ENCODE data around the gene PBX1.

DNA sequence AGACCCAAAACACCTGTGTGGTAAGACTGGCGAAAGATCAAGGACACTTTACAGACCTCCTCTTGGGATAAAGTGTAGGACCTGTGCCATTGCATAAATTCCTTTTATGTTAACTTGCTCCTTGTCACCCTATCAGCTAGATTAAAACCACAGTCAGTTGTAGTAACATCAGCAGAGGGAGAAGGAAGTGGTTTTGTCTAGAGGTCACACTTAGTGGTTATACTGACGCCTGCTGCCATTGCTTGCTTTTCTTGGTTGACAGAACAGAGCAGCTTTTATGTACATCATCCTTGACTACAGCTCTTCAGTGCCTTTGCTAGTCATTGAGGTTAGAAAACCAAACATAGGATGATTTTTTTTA lies 101.4 kb downstream of the PBX1 start:
- TF ChIP-seq, protein P1, sequence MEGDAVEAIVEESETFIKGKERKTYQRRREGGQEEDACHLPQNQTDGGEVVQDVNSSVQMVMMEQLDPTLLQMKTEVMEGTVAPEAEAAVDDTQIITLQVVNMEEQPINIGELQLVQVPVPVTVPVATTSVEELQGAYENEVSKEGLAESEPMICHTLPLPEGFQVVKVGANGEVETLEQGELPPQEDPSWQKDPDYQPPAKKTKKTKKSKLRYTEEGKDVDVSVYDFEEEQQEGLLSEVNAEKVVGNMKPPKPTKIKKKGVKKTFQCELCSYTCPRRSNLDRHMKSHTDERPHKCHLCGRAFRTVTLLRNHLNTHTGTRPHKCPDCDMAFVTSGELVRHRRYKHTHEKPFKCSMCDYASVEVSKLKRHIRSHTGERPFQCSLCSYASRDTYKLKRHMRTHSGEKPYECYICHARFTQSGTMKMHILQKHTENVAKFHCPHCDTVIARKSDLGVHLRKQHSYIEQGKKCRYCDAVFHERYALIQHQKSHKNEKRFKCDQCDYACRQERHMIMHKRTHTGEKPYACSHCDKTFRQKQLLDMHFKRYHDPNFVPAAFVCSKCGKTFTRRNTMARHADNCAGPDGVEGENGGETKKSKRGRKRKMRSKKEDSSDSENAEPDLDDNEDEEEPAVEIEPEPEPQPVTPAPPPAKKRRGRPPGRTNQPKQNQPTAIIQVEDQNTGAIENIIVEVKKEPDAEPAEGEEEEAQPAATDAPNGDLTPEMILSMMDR (IDR thresholded peaks at IDR 0.05) = no peak
- no peak for TF ChIP-seq POLR2A (IDR thresholded peaks at IDR 0.05; ENCODE audit: low read depth)
